CD4-positive, alpha-beta T cell treated with Interferon gamma for 1 hour (primary cell): ENCODE results near the gene P3R3URF.

Experiments used
- DNase-seq: peaks from one replicate; pipeline ENCODE4 v3.0.0-alpha.2; 2020

Gene P3R3URF

GRCh38 chr1:46193285-46193684 is 17.0 kb upstream of the P3R3URF start:
- DNase-seq, result no peak

GRCh38 chr1:46192171-46192570 is 15.9 kb upstream of the P3R3URF start:
- no peak for DNase-seq

- no peak for DNase-seq
Measured at GRCh38 chr1:46191033-46191701, 14.9 kb upstream of the P3R3URF start.

- no peak for DNase-seq
Measured at GRCh38 chr1:46190539-46190938, 14.3 kb upstream of the P3R3URF start.

- no peak for DNase-seq
Measured at GRCh38 chr1:46188295-46189030, 12.2 kb upstream of the P3R3URF start.

- DNase-seq, result no peak
Measured at GRCh38 chr1:46187106-46187869, 11.0 kb upstream of the P3R3URF start.

GRCh38 chr1:46186076-46186475 is 9.8 kb upstream of the P3R3URF start:
- DNase-seq, result no peak

- DNase-seq, result no peak
Measured at GRCh38 chr1:46184920-46185658, 8.8 kb upstream of the P3R3URF start.

GRCh38 chr1:46183926-46184557 is 7.8 kb upstream of the P3R3URF start:
- DNase-seq, result no peak

GRCh38 chr1:46183079-46183847 is 7.0 kb upstream of the P3R3URF start:
- DNase-seq, result no peak

GRCh38 chr1:46181343-46182260 is 5.3 kb upstream of the P3R3URF start:
- DNase-seq, result no peak

- DNase-seq, result no peak
Measured at GRCh38 chr1:46180082-46180616, 3.9 kb upstream of the P3R3URF start.

GRCh38 chr1:46179138-46180081 is 3.1 kb upstream of the P3R3URF start:
- DNase-seq, result peak; percentile 53

GRCh38 chr1:46175243-46175642 is 1.0 kb downstream of the P3R3URF start:
- DNase-seq, result no peak

GRCh38 chr1:46174448-46175231 is 1.6 kb downstream of the P3R3URF start, which contains the start of gene TSPAN1:
TSS of gene TSPAN1 (plus strand) at chr1:46175087. CDS start at chr1:46181108, 6,021 bp downstream.
- DNase-seq, result no peak

GRCh38 chr1:46173361-46173856 is 2.9 kb downstream of the P3R3URF start:
- no peak for DNase-seq

GRCh38 chr1:46172321-46172720 is 4.0 kb downstream of the P3R3URF start:
- DNase-seq, result no peak

- DNase-seq, result no peak
Measured at GRCh38 chr1:46171871-46172270, 4.4 kb downstream of the P3R3URF start.
